Measurements from ENCODE around the gene BLTP3B. TPM values are rescaled to one million over a fixed set of nuclear protein-coding genes. Genes with fewer than 3 reads are reported as not detected.

The BLTP3B gene
- total and polyA plus RNA-seq, 11 donors: 3.7 to 22.4 (median 16.2) TPM

DNA sequence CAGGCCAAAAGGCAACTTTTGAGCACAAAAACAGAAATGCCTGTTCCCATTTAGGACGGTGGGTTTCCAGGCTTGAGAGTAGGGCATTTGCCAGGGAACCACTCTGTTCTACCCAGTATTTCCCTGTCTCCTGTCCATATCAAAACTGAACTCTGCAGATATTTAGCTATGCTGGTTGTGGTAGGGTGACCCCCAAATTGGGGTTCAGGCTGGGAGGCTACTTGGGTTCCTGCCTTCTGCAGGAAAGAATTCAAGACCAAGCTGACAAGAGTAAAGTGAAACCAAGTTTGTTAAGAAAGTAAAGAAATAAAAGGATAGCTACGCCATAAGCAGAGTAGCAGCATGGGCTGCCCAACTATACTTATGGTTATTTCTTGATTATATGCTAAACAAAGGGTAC lies 3.6 kb upstream of the BLTP3B start:
- no peak for DNase-seq
- ATAC-seq: no peak
- Histone ChIP-seq H3K27me3 (no peaks in the 10 kb centered on the region), H3K36me3 (no peaks in the 10 kb centered on the region), H3K9me3 (peaks cover 0 to 8% (median 0%) of the 10 kb centered on the region in 12 donors), H3K4me3 (no peak overlapping the region), H3K27ac (no peak overlapping the region), H3K4me1 (peaks cover 0 to 13% (median 7%) of the 10 kb centered on the region in 12 donors)
- intact Hi-C loops (cut with DNase I): loop anchor here in 3 of 10 donors (10.0 kb wide), 2 partner anchors 49 to 59 kb away; partner anchors contain the start of gene ACTR6 (in 1 of the 3)
- whole genome bisulfite sequencing, 4 donors: 94 to 100% (median 96%) methylated on average over 2 of the region's 2 CpGs
- no peak for TF ChIP-seq POLR2A (IDR thresholded peaks at IDR 0.05)
- TF ChIP-seq CTCF (IDR thresholded peaks at IDR 0.05): no peak

GRCh38 chr12:100145643-100146042 lies 3.0 kb upstream of the BLTP3B start:
- DNase-seq (no peak), ATAC-seq (no peak)
- 94 to 97% (median 96%) methylated on average over 7 of the region's 7 CpGs for WGBS, 4 donors
- no peaks in the 10 kb centered on the region for H3K27me3 ChIP-seq
- peaks cover 0 to 18% (median 11%) of the 10 kb centered on the region in 12 donors for H3K4me1 ChIP-seq
- no peak overlapping the region for H3K4me3 ChIP-seq
- no peaks in the 10 kb centered on the region for H3K36me3 ChIP-seq
- TF ChIP-seq POLR2A (IDR thresholded peaks at IDR 0.05): no peak
- TF ChIP-seq CTCF (IDR thresholded peaks at IDR 0.05): no peak
- H3K9me3 ChIP-seq: peaks cover 0 to 8% (median 0%) of the 10 kb centered on the region in 12 donors
- no peak overlapping the region for H3K27ac ChIP-seq
- intact Hi-C loops (cut with DNase I): loop anchor here in 3 of 10 donors (10.0 kb wide), 2 partner anchors 49 to 59 kb away; partner anchors contain the start of gene ACTR6 (in 1 of the 3)

GRCh38 chr12:100141998-100142850 lies 450 bp downstream of the BLTP3B start:
- Histone ChIP-seq H3K4me1 (peaks cover 0 to 51% (median 25%) of the 10 kb centered on the region in 12 donors), H3K27me3 (no peaks in the 10 kb centered on the region), H3K36me3 (no peaks in the 10 kb centered on the region), H3K9me3 (peaks cover 0 to 8% (median 0%) of the 10 kb centered on the region in 12 donors), H3K4me3 (peak overlapping the region; percentile 68 to 100 (median 93)), H3K27ac (peak overlapping the region; percentile 61 to 98 (median 94))
- ATAC-seq (peak; percentile 24 to 75 (median 62)), DNase-seq (peak; percentile 36 to 81 (median 53))
- WGBS, 4 donors: 0 to 1% (median 0%) methylated on average over 23 to 86 of the region's 86 CpGs
- TF ChIP-seq POLR2A (IDR thresholded peaks at IDR 0.05) (peak in 1 of 2 donors; percentile 71), CTCF (IDR thresholded peaks at IDR 0.05) (no peak)
- intact Hi-C loops (cut with DNase I): loop anchor here in 7 of 10 donors (2.0 to 10.0 kb wide), 5 partner anchors 53 to 125 kb away; partner anchors contain the start of genes ACTR6 (in 4 of the 7), DEPDC4 (in 1 of the 7) and SCYL2 (in 1 of the 7)

- H3K4me1 ChIP-seq: peaks cover 0 to 57% (median 25%) of the 10 kb centered on the region in 12 donors
- intact Hi-C loops (cut with DNase I): loop anchor here in 7 of 10 donors (5.0 to 10.0 kb wide), 4 partner anchors 53 to 63 kb away; partner anchors contain the start of gene ACTR6 (in 4 of the 7)
- peak in 3 of 4 donors; percentile 25 to 65 (median 30) for ATAC-seq
- TF ChIP-seq CTCF (IDR thresholded peaks at IDR 0.05): no peak
- TF ChIP-seq POLR2A (IDR thresholded peaks at IDR 0.05): no peak
- H3K36me3 ChIP-seq: no peaks in the 10 kb centered on the region
- peak overlapping the region; percentile 68 to 100 (median 93) for H3K4me3 ChIP-seq
- peaks cover 0 to 8% (median 0%) of the 10 kb centered on the region in 12 donors for H3K9me3 ChIP-seq
- H3K27ac ChIP-seq: peak overlapping the region; percentile 61 to 98 (median 94)
- H3K27me3 ChIP-seq: no peaks in the 10 kb centered on the region
- DNase-seq: no peak
- WGBS, 4 donors: 20 to 25% (median 21%) methylated on average over 6 of the region's 6 CpGs
These were observed 1.0 kb downstream of the BLTP3B start for GRCh38 chr12:100141666-100141997.
